ENCODE measurements around the gene DCBLD1. TPM values are rescaled to one million over a fixed set of nuclear protein-coding genes. Genes with fewer than 3 reads are reported as not detected.

The DCBLD1 gene
- total and polyA plus RNA-seq, 4 donors: 10.0 to 38.1 (median 13.0) TPM

GRCh38 chr6:117481926-117482239 is 591 bp upstream of the DCBLD1 start:
- Histone ChIP-seq H3K27me3 (ENCODE audit: control insufficient read depth in 3 of 3, insufficient read depth in 3 of 3, low read length in 2 of 3) (peaks cover 0 to 12% (median 3%) of the 10 kb centered on the region in 3 donors), H3K9me3 (ENCODE audit: control insufficient read depth in 4 of 4, insufficient read depth in 3 of 4, low read length in 3 of 4) (no peaks in the 10 kb centered on the region), H3K9ac (ENCODE audit: insufficient read depth in 1 of 2, low read length in 2 of 2) (no peak overlapping the region), H3K4me1 (ENCODE audit: control insufficient read depth in 5 of 5, insufficient read depth in 5 of 5, low read length in 5 of 5) (peaks cover 0 to 29% (median 4%) of the 10 kb centered on the region in 5 donors), H3K4me3 (no peak overlapping the region), H3K27ac (ENCODE audit: low read depth in 1 of 2, low read length in 1 of 2) (peak overlapping the region in 1 of 2 donors; percentile 95), H3K36me3 (ENCODE audit: control insufficient read depth in 4 of 4, insufficient read depth in 4 of 4, low read length in 4 of 4) (peaks cover 0 to 2% (median under 1%) of the 10 kb centered on the region in 4 donors)
- ATAC-seq (ENCODE audit: insufficient read depth, low FRiP score) (no peak), DNase-seq (peak in 1 of 3 donors; percentile 28)
- WGBS, 2 donors: 43 to 50% methylated on average over 2 of the region's 2 CpGs
- no peak for TF ChIP-seq CTCF (IDR thresholded peaks at IDR 0.05; ENCODE audit: control extremely low read depth, extremely low read depth)

- Histone ChIP-seq H3K9me3 (ENCODE audit: control insufficient read depth in 4 of 4, insufficient read depth in 3 of 4, low read length in 3 of 4) (no peaks in the 10 kb centered on the region), H3K27ac (ENCODE audit: low read depth in 1 of 2, low read length in 1 of 2) (peak overlapping the region; percentile 90 to 95), H3K27me3 (ENCODE audit: control insufficient read depth in 3 of 3, insufficient read depth in 3 of 3, low read length in 2 of 3) (peaks cover 0 to 12% (median 3%) of the 10 kb centered on the region in 3 donors), H3K4me1 (ENCODE audit: control insufficient read depth in 5 of 5, insufficient read depth in 5 of 5, low read length in 5 of 5) (peaks cover 0 to 35% (median 4%) of the 10 kb centered on the region in 5 donors), H3K36me3 (ENCODE audit: control insufficient read depth in 4 of 4, insufficient read depth in 4 of 4, low read length in 4 of 4) (peaks cover 0 to 5% (median under 1%) of the 10 kb centered on the region in 4 donors), H3K4me3 (peak overlapping the region; percentile 48), H3K9ac (ENCODE audit: insufficient read depth in 1 of 2, low read length in 2 of 2) (peak overlapping the region; percentile 43 to 45)
- peak; percentile 63 for ATAC-seq (ENCODE audit: insufficient read depth, low FRiP score)
- WGBS, 2 donors: 0 to 1% methylated on average over 36 to 46 of the region's 46 CpGs
- no peak for TF ChIP-seq CTCF (IDR thresholded peaks at IDR 0.05; ENCODE audit: control extremely low read depth, extremely low read depth)
- peak; percentile 70 to 75 (median 72) for DNase-seq
These were observed 650 bp downstream of the DCBLD1 start for GRCh38 chr6:117483004-117483644.

- ATAC-seq (ENCODE audit: insufficient read depth, low FRiP score) (no peak), DNase-seq (peak in 1 of 3 donors; percentile 54)
- H3K27ac ChIP-seq (ENCODE audit: low read depth in 1 of 2, low read length in 1 of 2): peak overlapping the region; percentile 90 to 95
- H3K9me3 ChIP-seq (ENCODE audit: control insufficient read depth in 4 of 4, insufficient read depth in 3 of 4, low read length in 3 of 4): no peaks in the 10 kb centered on the region
- H3K4me3 ChIP-seq: peak overlapping the region; percentile 48
- WGBS, 2 donors: 0 to 1% methylated on average over 7 of the region's 7 CpGs
- TF ChIP-seq CTCF (IDR thresholded peaks at IDR 0.05; ENCODE audit: control extremely low read depth, extremely low read depth): no peak
- peak overlapping the region; percentile 45 to 46 for H3K9ac ChIP-seq (ENCODE audit: insufficient read depth in 1 of 2, low read length in 2 of 2)
- peaks cover 0 to 5% (median under 1%) of the 10 kb centered on the region in 4 donors for H3K36me3 ChIP-seq (ENCODE audit: control insufficient read depth in 4 of 4, insufficient read depth in 4 of 4, low read length in 4 of 4)
- peaks cover 0 to 35% (median 4%) of the 10 kb centered on the region in 5 donors for H3K4me1 ChIP-seq (ENCODE audit: control insufficient read depth in 5 of 5, insufficient read depth in 5 of 5, low read length in 5 of 5)
- peaks cover 0 to 12% (median 3%) of the 10 kb centered on the region in 3 donors for H3K27me3 ChIP-seq (ENCODE audit: control insufficient read depth in 3 of 3, insufficient read depth in 3 of 3, low read length in 2 of 3)
These were observed 1.2 kb downstream of the DCBLD1 start for GRCh38 chr6:117483645-117484016.

Measured in lung (tissue), 12 donors.